Activated B cell treated with CpG ODN at 0.5 μM for 24 hours (primary cell): ENCODE measurements around the gene SCAF4. TPM values are rescaled to one million over a fixed set of nuclear protein-coding genes. Genes with fewer than 3 reads are reported as not detected.
A peak's percentile ranks its signal among the peaks of the same experiment; 100 is the strongest.
"Not testable (repeated sequence)": the region's sequence is repeated elsewhere in the genome, so short reads cannot be mapped to it uniquely, and the experiment has no call there.

Experiments used
- ATAC-seq: fragments of 200-7000 bp; cut with Tn5 transposase; one replicate; pipeline ENCODE4 v1.10.0; 2021; ENCODE audit warnings: low read depth, mild to moderate bottlenecking, moderate library complexity
- CTCF ChIA-PET: fragments of 350-600 bp; sonication (Branson Sonifier 250); formaldehyde crosslinking; loops from one replicate; lab custom pipeline; 2021; ENCODE audit warnings: antibody characterized with exemption; lab: Charles Lee
- POLR2A ChIA-PET: fragments of 350-600 bp; sonication (Branson Sonifier 250); formaldehyde crosslinking; loops from one replicate; lab custom pipeline; 2021; ENCODE audit warnings: antibody characterized with exemption; lab: Charles Lee
- DNase-seq: peaks from one replicate; pipeline ENCODE4 v3.0.0; 2022
- H3K27ac Mint-ChIP-seq: one replicate; pipeline ENCODE4 v1.8.0; 2020; ENCODE audit warnings: mixed read lengths
- H3K27me3 Mint-ChIP-seq: one replicate; pipeline ENCODE4 v1.8.0; 2021; ENCODE audit warnings: mixed read lengths
- H3K36me3 Mint-ChIP-seq: one replicate; pipeline ENCODE4 v1.8.0; 2021; ENCODE audit warnings: low read depth, mixed read lengths
- H3K4me1 Mint-ChIP-seq: one replicate; pipeline ENCODE4 v1.8.0; 2021; ENCODE audit warnings: mixed read lengths
- H3K4me3 Mint-ChIP-seq: one replicate; pipeline ENCODE4 v1.8.0; 2020; ENCODE audit warnings: mild to moderate bottlenecking, mixed read lengths
- H3K9me3 Mint-ChIP-seq: one replicate; pipeline ENCODE4 v1.8.0; 2020; ENCODE audit warnings: mixed read lengths
- intact Hi-C: fragments of 100-400 bp; cut with micrococcal nuclease; formaldehyde crosslinking; loops from one replicate; pipeline ENCODE4 v1.15.1; 2024
- total RNA-seq: library from RNA; stranded (reverse); gene quantifications from 2 replicates; pipeline ENCODE4 v1.2.3, GENCODE V29; 2022
- TF ChIP-seq, protein P1 (sequence below): fragments of 200-600 bp; IDR thresholded peaks from one replicate; pipeline ENCODE4 v1.8.0; 2022; ENCODE audit warnings: antibody characterized with exemption, mild to moderate bottlenecking

Gene SCAF4
- total RNA-seq, 1 donor from 2014 or later, result 80.5 TPM

DNA sequence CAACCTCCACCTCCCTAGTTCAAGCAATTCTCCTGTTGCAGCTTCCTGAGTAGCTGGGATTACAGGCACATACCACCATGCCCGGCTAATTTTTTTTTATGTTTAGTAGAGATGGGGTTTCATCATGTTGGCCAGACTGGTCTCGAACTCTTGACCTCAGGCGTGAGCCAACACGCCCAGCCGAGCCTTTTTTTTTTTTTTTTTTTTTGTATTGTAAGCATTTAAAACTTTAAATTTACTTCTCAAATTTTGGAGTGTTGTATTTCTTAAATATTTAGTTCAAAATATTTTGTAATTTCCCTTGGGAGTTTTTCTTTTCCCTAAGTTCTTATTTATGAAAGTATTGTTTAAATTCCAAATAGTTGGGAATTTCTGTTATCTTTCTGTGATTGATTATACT lies 9.2 kb upstream of the SCAF4 start:
- H3K4me3 Mint-ChIP-seq, result no peak overlapping the region
- ATAC-seq (no peak), DNase-seq (no peak)
- H3K27me3 Mint-ChIP-seq, result no peaks in the 10 kb centered on the region
- H3K4me1 Mint-ChIP-seq, result peaks cover 37% of the 10 kb centered on the region
- ChIA-PET POLR2A (no interaction called here), CTCF (no interaction called here)
- TF ChIP-seq, protein P1, sequence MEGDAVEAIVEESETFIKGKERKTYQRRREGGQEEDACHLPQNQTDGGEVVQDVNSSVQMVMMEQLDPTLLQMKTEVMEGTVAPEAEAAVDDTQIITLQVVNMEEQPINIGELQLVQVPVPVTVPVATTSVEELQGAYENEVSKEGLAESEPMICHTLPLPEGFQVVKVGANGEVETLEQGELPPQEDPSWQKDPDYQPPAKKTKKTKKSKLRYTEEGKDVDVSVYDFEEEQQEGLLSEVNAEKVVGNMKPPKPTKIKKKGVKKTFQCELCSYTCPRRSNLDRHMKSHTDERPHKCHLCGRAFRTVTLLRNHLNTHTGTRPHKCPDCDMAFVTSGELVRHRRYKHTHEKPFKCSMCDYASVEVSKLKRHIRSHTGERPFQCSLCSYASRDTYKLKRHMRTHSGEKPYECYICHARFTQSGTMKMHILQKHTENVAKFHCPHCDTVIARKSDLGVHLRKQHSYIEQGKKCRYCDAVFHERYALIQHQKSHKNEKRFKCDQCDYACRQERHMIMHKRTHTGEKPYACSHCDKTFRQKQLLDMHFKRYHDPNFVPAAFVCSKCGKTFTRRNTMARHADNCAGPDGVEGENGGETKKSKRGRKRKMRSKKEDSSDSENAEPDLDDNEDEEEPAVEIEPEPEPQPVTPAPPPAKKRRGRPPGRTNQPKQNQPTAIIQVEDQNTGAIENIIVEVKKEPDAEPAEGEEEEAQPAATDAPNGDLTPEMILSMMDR, result no peak
- intact Hi-C loops, result no loop called here
- H3K9me3 Mint-ChIP-seq, result peaks cover 2% of the 10 kb centered on the region
- H3K36me3 Mint-ChIP-seq, result peaks cover 5% of the 10 kb centered on the region
- no peak overlapping the region for H3K27ac Mint-ChIP-seq

DNA sequence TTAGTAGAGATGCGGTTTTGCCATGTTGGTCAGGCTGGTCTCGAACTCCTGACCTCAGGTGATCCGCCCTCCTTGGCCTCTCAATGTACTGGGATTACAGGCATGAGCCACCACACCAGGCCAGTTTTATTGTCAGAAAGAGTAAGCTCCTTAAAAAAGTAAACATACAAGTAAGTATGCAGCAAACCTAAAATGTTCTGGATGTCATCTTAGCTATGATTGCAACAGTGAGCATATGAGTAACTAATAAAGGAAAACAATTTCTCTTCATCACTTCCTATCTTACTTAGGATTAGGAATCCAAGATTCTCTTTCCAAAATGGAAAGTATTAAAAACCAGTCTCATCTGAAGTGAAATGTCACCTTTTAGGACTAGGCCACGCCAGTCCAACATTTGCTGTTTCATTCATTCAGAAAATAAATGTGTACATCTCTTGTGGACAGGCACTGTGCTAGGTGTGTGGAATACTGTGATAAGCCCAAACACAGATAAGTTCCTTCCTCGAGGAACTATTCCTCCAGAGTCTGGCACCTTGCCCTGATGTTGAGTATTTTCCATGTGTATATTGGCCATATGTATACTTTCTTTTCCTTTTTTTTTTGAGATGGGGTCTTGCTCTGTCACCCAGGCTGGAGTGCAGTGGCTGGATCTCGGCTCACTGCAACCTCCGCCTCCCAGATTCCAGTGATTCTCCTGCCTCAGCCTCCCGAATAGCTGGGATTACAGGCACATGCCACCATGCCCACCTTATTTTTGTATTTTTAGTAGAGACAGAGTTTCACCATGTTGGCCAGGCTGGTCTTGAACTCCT lies 5.9 kb upstream of the SCAF4 start:
- ATAC-seq, DNase-seq, intact Hi-C loops, H3K27me3 Mint-ChIP-seq, H3K36me3 Mint-ChIP-seq, CTCF ChIA-PET, H3K9me3 Mint-ChIP-seq, H3K27ac Mint-ChIP-seq, H3K4me3 Mint-ChIP-seq: not testable (repeated sequence)
- H3K4me1 Mint-ChIP-seq, result peaks cover 27% of the 10 kb centered on the region
- POLR2A ChIA-PET, result interaction anchor here (2.0 kb wide), 1 partner anchor 35 kb away, joined by 6 read pairs; no protein-coding TSS in a partner anchor

DNA sequence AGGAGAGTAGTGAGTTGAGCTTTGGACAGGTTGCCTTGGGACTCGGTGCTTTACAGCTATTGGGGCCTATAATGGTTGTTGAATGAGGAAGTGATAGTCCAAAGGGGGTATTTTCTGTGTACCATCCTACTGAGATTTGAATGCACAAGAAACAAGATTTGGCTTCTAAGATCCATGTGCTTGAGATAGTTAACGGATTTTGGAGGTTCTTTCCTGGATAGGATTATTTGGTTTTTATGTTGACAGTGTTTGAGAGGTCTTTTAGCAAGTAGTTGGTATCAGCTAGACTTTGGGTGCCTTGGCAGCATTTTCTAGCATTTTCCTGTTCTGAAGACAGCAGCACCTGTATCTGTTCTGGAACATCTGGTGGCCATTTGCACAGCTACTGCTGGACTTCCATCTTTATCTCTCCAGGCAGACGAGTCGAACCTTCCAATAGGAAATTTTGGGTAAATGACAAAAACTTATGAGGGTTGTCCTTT lies 3.6 kb upstream of the SCAF4 start:
- DNase-seq (no peak), ATAC-seq (no peak)
- H3K9me3 Mint-ChIP-seq, result no peaks in the 10 kb centered on the region
- intact Hi-C loops, result no loop called here
- TF ChIP-seq, protein P1, result no peak
- H3K4me3 Mint-ChIP-seq, result peak overlapping the region; percentile 17
- H3K4me1 Mint-ChIP-seq, result peaks cover 26% of the 10 kb centered on the region
- ChIA-PET CTCF (interaction anchor here (0.8 kb wide), 1 partner anchor 9 kb away, joined by 3 read pairs; no protein-coding TSS in a partner anchor), POLR2A (interaction anchor here (0.6 to 6.2 kb wide), 4 partner anchors 10 to 51 kb away, joined by 3 to 90 read pairs (median 7); no protein-coding TSS in a partner anchor)
- H3K27ac Mint-ChIP-seq, result peak overlapping the region; percentile 84
- no peaks in the 10 kb centered on the region for H3K27me3 Mint-ChIP-seq
- H3K36me3 Mint-ChIP-seq, result no peaks in the 10 kb centered on the region

DNA sequence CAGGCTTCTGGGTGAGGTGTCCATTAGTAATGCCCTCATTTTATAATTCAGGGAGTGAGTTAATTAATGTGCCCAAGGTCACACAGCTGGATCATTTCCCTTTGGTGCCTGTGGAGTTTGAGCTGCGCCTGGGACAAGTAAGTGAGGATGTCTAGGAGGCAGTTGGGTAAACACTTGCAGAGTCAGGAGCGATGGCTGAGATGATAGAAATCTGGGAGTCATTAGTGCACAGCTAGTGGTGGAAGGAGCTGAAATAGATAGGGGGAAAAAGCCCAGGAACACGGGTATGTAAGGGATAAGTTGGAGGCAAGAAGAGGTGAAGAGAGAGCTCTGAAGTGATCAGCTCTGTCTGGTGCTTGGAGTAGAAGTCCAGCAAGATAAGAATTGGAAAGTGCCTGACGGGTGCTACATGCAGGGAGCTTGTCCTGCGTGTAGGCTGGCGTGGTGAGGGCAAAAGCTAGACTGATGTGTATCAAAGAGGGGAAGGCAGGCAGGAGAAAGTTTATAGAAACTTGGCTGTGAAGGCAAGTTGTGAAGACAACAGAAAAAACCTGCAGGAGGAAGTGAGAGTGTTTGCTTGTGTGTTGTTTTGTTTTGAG lies 1.7 kb upstream of the SCAF4 start:
- TF ChIP-seq, protein P1, result no peak
- H3K27me3 Mint-ChIP-seq, result no peaks in the 10 kb centered on the region
- CTCF ChIA-PET, result interaction anchor here (0.6 kb wide), 1 partner anchor 48 kb away, joined by 3 read pairs; no protein-coding TSS in a partner anchor
- POLR2A ChIA-PET, result interaction anchor here (0.6 to 6.2 kb wide), 6 partner anchors 11 to 141 kb away, joined by 3 to 90 read pairs (median 4); no protein-coding TSS in a partner anchor
- DNase-seq (no peak), ATAC-seq (no peak)
- H3K4me3 Mint-ChIP-seq, result no peak overlapping the region
- peaks cover 24% of the 10 kb centered on the region for H3K4me1 Mint-ChIP-seq
- intact Hi-C loops, result loop anchor here (2.0 to 5.0 kb wide), 6 partner anchors 36 to 1909 kb away; partner anchors contain the start of genes CFAP298, CRYZL1, ITSN1 and MIS18A
- H3K9me3 Mint-ChIP-seq, result no peaks in the 10 kb centered on the region
- H3K27ac Mint-ChIP-seq, result no peak overlapping the region
- no peaks in the 10 kb centered on the region for H3K36me3 Mint-ChIP-seq

DNA sequence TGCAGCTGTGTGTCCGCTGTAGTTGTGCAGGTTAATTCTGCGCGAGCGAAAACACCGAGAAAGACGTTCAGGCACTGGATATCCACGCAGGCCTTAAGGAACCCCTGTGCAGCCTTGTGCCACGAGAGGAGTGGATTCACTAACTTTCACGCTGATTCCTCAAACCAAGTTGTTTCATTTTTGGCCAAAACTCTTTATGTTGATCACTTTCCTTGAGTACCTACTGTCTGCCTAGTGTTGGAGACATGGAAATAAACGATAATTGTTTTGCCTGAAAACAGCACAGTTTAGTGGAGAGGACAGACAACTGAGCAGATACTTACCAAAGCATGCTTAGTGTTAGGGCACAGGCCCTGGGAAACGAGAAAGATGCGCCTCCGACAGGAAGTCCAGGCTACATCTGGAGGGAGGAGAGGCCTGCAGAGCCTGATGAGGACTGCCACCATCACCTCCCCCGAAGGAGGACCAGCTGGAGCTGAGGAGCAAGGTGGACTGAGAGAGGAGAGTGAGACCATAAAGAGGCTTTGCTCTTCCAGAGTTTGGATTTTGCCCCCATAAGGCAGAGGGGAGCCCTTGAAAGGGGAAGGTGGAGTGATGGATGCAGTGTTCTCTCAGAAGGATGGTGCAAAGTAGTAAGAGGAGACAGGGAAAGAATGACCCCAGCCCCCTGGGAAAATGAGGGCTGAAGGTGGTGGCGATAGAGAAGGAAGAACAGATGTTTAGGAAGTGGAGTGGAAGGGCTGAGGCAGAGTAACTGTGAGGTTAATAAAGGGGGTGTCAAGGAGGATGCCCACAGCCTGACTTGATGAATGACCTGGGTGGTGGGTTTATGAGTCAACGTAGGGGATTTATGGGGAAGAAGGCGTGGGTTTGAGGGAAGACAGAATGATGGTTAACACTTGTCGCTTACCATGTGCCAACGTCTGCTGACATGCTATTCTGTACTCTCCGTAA lies 956 bp upstream of the SCAF4 start:
- H3K9me3 Mint-ChIP-seq, result no peaks in the 10 kb centered on the region
- no peak overlapping the region for H3K27ac Mint-ChIP-seq
- DNase-seq (no peak), ATAC-seq (no peak)
- no peak overlapping the region for H3K4me3 Mint-ChIP-seq
- no peaks in the 10 kb centered on the region for H3K36me3 Mint-ChIP-seq
- intact Hi-C loops, result loop anchor here (1.0 to 5.0 kb wide), 10 partner anchors 36 to 1909 kb away; partner anchors contain the start of genes CFAP298, CRYZL1, ITSN1 and MIS18A
- ChIA-PET POLR2A (interaction anchor here (0.5 to 6.2 kb wide), 9 partner anchors 12 to 407 kb away, joined by 3 to 90 read pairs (median 3); no protein-coding TSS in a partner anchor), CTCF (no interaction called here)
- H3K4me1 Mint-ChIP-seq, result peaks cover 24% of the 10 kb centered on the region
- no peaks in the 10 kb centered on the region for H3K27me3 Mint-ChIP-seq
- TF ChIP-seq, protein P1, result no peak
